Measurements from ENCODE around the gene ELAVL2.

ELAVL2 gene

DNA sequence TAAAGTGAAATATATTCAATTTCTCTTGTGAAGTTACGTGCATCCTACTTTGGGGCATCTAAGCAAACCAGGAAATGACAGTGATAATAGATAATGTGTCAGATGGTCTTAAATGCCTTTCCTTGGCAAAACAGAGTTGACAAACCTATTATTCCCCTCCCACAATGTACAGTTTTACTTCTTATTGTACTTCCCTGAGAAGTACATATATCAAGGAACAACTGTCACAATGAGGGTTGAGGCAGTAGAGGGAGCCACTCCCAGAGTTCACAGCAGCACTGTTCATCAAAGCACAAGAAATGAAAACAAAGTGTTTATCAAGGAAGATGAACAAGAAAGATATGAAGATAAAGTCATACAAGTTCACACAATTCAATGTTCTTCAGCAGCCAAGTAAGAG is 41.1 kb downstream of the ELAVL2 start:
- H3K27me3 ChIP-seq (ENCODE audit: insufficient read depth, low read length): no peaks in the 10 kb centered on the region
- no peaks in the 10 kb centered on the region for H3K79me2 ChIP-seq (ENCODE audit: insufficient read depth, low read length)

DNA sequence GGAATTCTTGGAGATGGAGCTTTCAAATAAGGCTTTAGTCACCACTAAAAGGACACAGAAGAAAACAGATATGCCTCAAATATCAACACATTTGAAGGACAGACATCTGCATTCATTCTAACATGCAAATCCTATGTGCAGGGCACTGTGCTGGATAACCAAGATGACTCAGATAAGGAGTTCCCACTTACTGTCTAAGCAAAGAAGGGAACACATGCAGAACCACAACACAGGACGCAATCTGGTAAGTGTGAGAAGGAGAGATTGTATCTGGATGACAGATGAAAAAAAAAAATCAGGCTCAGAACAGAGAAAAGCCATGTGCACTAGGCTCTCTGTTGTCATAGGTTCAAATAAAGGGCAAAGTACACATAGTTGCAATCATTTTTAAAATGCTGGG is 42.5 kb downstream of the ELAVL2 start:
- H3K27ac ChIP-seq (ENCODE audit: low read depth, low read length, poor library complexity, severe bottlenecking): no peak overlapping the region
- H3K36me3 ChIP-seq (ENCODE audit: insufficient read depth, low read length): no peaks in the 10 kb centered on the region
- H3K79me2 ChIP-seq (ENCODE audit: insufficient read depth, low read length): no peaks in the 10 kb centered on the region

More for the DNA sequence above, 41.1 kb downstream of the ELAVL2 start:
- Histone ChIP-seq H3K9ac (ENCODE audit: low read length) (no peak overlapping the region), H2AFZ (ENCODE audit: low read length) (no peak overlapping the region), H3K4me3 (ENCODE audit: low read depth, low read length, poor library complexity, severe bottlenecking) (no peak overlapping the region), H3K4me1 (ENCODE audit: insufficient read depth, low read length, severe bottlenecking) (no peaks in the 10 kb centered on the region), H3K4me2 (ENCODE audit: low read length) (no peak overlapping the region), H3K9me3 (ENCODE audit: low read length) (no peaks in the 10 kb centered on the region), H3K9me2 (ENCODE audit: low read depth, low read length) (no peaks in the 10 kb centered on the region), H3K36me3 (ENCODE audit: insufficient read depth, low read length) (no peaks in the 10 kb centered on the region), H3K27ac (ENCODE audit: low read depth, low read length, poor library complexity, severe bottlenecking) (no peak overlapping the region), H3F3A (ENCODE audit: insufficient read depth, low read length) (no peaks in the 10 kb centered on the region), H4K20me1 (ENCODE audit: insufficient read depth, low read length) (no peaks in the 10 kb centered on the region)
- TF ChIP-seq, protein P1, sequence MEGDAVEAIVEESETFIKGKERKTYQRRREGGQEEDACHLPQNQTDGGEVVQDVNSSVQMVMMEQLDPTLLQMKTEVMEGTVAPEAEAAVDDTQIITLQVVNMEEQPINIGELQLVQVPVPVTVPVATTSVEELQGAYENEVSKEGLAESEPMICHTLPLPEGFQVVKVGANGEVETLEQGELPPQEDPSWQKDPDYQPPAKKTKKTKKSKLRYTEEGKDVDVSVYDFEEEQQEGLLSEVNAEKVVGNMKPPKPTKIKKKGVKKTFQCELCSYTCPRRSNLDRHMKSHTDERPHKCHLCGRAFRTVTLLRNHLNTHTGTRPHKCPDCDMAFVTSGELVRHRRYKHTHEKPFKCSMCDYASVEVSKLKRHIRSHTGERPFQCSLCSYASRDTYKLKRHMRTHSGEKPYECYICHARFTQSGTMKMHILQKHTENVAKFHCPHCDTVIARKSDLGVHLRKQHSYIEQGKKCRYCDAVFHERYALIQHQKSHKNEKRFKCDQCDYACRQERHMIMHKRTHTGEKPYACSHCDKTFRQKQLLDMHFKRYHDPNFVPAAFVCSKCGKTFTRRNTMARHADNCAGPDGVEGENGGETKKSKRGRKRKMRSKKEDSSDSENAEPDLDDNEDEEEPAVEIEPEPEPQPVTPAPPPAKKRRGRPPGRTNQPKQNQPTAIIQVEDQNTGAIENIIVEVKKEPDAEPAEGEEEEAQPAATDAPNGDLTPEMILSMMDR (IDR thresholded peaks at IDR 0.05; ENCODE audit: low read length): no peak
- no peak for TF ChIP-seq EZH2 (IDR thresholded peaks at IDR 0.05; ENCODE audit: borderline replicate concordance, low read length)

GRCh38 chr9:23779220-23779619 is 46.8 kb downstream of the ELAVL2 start:
- Histone ChIP-seq H3K27me3 (ENCODE audit: insufficient read depth, low read length) (no peaks in the 10 kb centered on the region), H3K9me2 (ENCODE audit: low read depth, low read length) (no peaks in the 10 kb centered on the region), H2AFZ (ENCODE audit: low read length) (no peak overlapping the region), H3K9ac (ENCODE audit: low read length) (no peak overlapping the region), H3K27ac (ENCODE audit: low read depth, low read length, poor library complexity, severe bottlenecking) (no peak overlapping the region), H3K4me3 (ENCODE audit: low read depth, low read length, poor library complexity, severe bottlenecking) (no peak overlapping the region), H3K36me3 (ENCODE audit: insufficient read depth, low read length) (no peaks in the 10 kb centered on the region), H3K4me1 (ENCODE audit: insufficient read depth, low read length, severe bottlenecking) (no peaks in the 10 kb centered on the region), H3K9me3 (ENCODE audit: low read length) (no peaks in the 10 kb centered on the region), H3F3A (ENCODE audit: insufficient read depth, low read length) (no peaks in the 10 kb centered on the region), H3K4me2 (ENCODE audit: low read length) (no peak overlapping the region), H4K20me1 (ENCODE audit: insufficient read depth, low read length) (no peaks in the 10 kb centered on the region), H3K79me2 (ENCODE audit: insufficient read depth, low read length) (no peaks in the 10 kb centered on the region)
- TF ChIP-seq, protein P1 (IDR thresholded peaks at IDR 0.05; ENCODE audit: low read length): no peak
- TF ChIP-seq EZH2 (IDR thresholded peaks at IDR 0.05; ENCODE audit: borderline replicate concordance, low read length): no peak

More for the DNA sequence above, 42.5 kb downstream of the ELAVL2 start:
- no peaks in the 10 kb centered on the region for H3K9me2 ChIP-seq (ENCODE audit: low read depth, low read length)
- H3K9me3 ChIP-seq (ENCODE audit: low read length): no peaks in the 10 kb centered on the region
- H3K9ac ChIP-seq (ENCODE audit: low read length): no peak overlapping the region
- H3F3A ChIP-seq (ENCODE audit: insufficient read depth, low read length): no peaks in the 10 kb centered on the region
- TF ChIP-seq EZH2 (IDR thresholded peaks at IDR 0.05; ENCODE audit: borderline replicate concordance, low read length): no peak
- TF ChIP-seq, protein P1 (IDR thresholded peaks at IDR 0.05; ENCODE audit: low read length): no peak
- no peak overlapping the region for H3K4me2 ChIP-seq (ENCODE audit: low read length)
- H3K4me1 ChIP-seq (ENCODE audit: insufficient read depth, low read length, severe bottlenecking): no peaks in the 10 kb centered on the region
- H4K20me1 ChIP-seq (ENCODE audit: insufficient read depth, low read length): no peaks in the 10 kb centered on the region
- no peaks in the 10 kb centered on the region for H3K27me3 ChIP-seq (ENCODE audit: insufficient read depth, low read length)
- H3K4me3 ChIP-seq (ENCODE audit: low read depth, low read length, poor library complexity, severe bottlenecking): no peak overlapping the region
- no peak overlapping the region for H2AFZ ChIP-seq (ENCODE audit: low read length)
